Stimulated activated CD8-positive, alpha-beta memory T cell treated with anti-CD3 and anti-CD28 coated beads, Interleukin-7, amount 100 ng/mL, for 24 hours (primary cell): ENCODE data around the gene SAC3D1.

Experiments used
- DNase-seq: peaks from one replicate; pipeline ENCODE4 v3.0.0-alpha.2; 2020; ENCODE audit warnings: low read depth

SAC3D1 gene

GRCh38 chr11:65026810-65027209, 14.2 kb upstream of the SAC3D1 start:
- DNase-seq = no peak

- peak; percentile 76 for DNase-seq
Observed at GRCh38 chr11:65027213-65028067, 13.6 kb upstream of the SAC3D1 start, which contains the start of gene SNX15. TSS of gene SNX15 (plus strand) at chr11:65027439. CDS start at chr11:65027538, 99 bp downstream.

DNA sequence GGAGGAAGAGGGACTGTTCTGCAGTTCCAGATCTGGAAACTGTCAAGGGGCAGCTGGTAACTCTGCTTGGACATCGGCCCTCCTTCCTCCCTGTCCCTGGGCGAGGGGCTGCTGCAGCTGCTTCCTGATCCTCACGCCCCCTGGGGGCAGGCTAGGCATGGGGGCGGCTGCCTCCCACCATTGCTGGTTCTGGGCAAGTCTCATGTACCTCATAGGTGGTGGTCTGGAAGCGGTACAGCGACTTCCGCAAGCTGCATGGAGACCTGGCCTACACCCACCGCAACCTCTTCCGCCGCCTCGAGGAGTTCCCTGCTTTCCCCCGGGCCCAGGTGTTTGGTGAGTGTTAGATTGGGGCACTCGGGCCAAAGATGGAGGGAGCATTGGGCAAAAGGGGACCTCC, 8.8 kb upstream of the SAC3D1 start:
- no peak for DNase-seq

- DNase-seq = no peak
Observed at GRCh38 chr11:65034423-65034822, 6.6 kb upstream of the SAC3D1 start.

GRCh38 chr11:65035579-65035978, 5.4 kb upstream of the SAC3D1 start:
- no peak for DNase-seq

DNA sequence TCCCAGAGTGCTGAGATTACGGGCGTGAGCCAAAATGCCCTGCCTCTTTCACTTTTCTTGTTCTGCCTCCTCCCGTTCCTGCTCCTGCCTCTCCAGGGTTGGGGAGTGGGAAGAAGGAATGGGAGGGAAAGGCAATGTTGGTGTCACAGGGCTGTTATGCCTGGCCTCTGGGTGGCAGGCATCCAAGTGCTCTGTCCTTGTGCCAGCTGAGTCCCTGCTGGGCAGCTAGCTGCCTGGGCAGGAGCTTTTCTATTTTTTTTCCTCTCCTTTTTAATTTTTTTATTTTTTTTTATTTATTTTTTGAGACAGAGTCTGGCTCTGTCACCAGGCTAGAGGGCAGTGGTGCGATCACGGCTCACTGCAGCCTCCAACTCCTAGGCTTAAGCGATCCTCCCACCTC, 4.1 kb upstream of the SAC3D1 start:
- no peak for DNase-seq

DNA sequence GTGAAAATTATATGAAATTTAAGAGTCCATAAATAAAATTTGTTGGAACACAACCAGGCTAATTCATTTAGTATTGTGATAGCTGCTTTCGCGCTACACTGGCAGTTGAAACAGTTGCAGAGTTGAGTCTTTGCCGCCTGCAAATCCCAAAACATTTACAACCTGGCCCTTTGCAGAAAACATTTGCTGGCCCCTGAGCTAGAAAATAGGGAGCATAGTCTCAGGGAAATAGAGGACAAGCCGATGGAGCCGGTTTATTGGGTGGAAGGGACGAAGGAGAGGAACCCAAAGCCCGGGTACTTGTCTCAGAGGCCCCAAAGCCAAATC, 527 bp upstream of the SAC3D1 start:
- no peak for DNase-seq

DNA sequence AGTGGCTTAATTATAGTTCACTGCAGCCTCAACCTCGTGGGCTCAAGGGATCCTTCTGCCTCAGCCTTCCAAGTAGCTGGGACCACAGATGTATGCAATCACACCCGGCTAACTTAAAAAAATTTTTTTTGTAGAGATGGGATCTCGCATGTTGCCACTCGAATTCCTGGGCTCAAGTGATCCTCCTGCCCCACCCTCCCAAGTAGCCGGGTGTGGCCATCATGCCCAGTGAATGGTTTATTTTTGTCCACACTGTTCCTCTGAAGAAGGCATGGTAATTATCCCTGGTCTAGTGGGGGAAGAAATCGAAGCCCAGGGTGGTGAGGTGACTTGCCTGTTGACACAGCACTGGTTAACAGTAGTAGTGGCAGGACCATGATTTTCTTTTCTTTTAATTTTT, 1.9 kb downstream of the SAC3D1 start:
- no peak for DNase-seq

GRCh38 chr11:65043881-65044501, 3.0 kb downstream of the SAC3D1 start:
- no peak for DNase-seq

- no peak for DNase-seq
Observed at GRCh38 chr11:65045061-65045460, 4.1 kb downstream of the SAC3D1 start.

- DNase-seq = no peak
Observed at GRCh38 chr11:65045728-65046127, 4.7 kb downstream of the SAC3D1 start.

DNA sequence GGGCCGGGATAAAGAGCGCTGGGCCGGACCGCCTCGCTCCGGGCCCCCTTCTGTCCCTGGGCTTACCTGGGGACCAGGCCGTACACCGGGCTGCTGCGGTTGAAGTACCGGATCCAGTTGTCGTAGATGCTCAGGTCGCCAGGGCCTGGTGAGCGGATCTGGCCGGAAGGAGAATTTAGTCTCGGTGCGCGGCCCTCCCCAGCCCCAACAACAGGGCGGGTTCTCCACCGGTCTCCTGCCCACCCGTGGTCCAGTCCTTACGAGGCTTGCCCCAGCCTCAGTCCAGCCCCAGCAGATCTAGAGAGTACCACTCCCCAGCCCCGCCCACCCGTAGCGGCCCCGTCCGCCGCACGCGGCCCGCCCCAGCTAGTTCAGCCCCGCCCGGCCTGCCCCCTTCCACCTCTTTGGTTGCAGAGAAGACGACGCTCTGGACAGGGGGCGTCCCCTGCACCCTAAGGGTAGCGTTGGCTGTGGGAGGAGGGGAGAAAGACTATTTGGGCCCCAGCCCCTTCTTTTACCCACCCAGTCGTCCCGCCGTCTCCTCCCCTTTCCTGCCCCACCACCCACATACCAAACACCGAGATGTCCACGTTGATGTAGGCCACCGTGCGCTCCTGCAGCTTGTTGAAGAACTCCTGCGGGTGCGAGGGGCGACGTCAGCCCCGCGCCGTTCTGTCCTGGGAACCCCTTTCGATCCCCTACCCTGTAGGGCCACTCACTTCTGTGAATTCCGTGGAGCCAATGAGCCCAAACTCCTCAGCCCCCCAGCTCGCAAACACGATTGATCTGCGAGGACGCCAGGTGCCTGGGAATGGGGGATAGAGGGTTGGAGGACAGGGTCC, 6.8 kb downstream of the SAC3D1 start:
- DNase-seq = no peak

DNA sequence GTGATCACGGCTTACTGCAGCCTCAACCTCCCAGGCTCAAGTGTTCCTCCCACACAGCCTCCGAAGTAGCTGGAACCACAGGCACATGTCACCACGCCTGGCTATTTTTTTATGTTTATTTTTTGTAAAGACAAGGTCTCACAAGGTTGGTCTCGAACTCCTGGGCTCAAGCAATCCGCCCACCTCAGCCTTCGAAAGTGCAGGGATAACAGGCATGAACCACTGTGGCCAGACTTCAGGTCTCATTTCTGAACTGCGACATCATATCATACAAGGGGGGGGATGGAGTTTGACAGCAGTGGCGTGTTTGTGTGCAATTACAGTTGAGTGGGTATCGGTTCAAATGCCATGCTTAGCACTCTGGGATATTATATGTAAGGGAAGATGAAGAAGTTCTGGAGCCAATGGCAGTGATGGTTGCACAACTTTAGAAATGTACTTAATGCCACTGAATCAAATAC, 10.4 kb downstream of the SAC3D1 start:
- no peak for DNase-seq

GRCh38 chr11:65053827-65054508, 13.0 kb downstream of the SAC3D1 start:
- DNase-seq = no peak

GRCh38 chr11:65055538-65055937, 14.5 kb downstream of the SAC3D1 start:
- no peak for DNase-seq

GRCh38 chr11:65056999-65057398, 16.0 kb downstream of the SAC3D1 start:
- no peak for DNase-seq

- DNase-seq = no peak
Observed at GRCh38 chr11:65057526-65057925, 16.5 kb downstream of the SAC3D1 start.

DNA sequence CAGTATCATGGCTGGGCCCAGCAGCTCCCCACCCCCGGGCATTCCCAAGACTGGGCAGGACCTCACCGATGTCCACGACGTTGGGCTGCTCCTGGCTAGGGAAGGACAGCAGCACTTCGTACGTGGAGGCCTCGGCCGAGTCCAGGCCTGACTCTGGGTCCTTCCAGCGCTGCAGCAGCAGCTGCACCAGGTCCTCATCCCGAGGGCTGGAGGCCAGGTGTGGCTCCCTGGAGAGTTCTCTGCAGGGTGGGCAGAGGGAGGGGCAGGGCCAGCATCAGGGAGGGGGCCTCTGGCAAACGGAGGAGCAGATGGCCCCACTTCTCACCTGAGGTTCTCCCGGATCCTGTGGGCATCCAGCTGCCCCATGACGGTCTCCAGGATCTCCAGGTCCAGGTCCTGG, 17.0 kb downstream of the SAC3D1 start:
- no peak for DNase-seq

DNA sequence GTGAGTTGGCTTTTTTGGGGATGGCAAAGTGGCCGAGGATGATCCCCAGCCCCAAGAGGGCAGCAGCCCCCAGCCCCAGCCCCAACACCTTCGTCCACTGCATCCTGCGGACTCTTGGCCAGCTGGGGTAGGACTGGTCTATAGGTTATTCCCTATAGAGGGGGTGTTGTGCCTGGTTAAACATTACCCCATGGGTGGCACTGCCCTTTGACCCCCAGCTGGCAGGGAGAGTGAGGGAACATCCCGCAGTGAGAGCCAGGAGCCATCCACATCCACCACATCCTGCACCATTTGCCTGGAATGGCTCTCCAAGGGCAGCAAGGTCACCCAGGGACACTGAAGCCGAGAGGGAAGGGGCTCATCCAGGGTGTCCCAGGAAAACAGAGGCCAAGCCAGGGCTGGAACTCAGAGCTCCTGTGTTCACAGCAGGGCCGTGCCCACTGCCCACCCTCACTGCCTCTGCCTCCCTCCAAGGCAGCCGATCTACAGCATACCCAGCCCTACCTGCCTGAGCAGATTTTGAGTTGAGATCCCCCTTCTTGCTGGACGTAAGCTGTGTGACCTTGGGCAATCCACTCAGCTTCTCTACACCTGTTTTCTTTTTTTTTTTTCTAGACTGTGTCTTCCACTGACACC, 17.5 kb downstream of the SAC3D1 start, which contains the start of gene NAALADL1:
Gene NAALADL1 (minus strand): TSS at position 135 of the 636 bp plus-strand sequence. CDS start 32 bp downstream, at position 103.
- no peak for DNase-seq

DNA sequence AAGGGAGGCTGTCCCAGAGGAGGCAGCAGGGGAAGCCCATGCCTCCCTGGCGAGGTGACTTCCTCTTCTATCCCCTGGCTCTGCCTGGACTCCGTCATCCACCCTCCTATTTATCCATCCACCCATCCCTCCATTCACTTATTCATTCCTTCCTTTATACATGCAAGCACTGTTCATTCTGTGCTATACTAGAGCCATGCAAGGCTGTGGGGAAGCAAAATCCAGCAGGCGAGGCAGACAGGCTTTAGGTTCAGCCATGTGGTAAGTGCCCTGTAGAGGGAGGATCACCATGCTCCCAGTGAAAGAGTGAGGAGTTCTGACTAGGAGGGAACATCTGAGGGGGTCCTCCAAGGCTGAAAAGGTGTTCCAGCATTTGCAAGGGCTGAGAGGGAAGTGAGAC, 18.5 kb downstream of the SAC3D1 start:
- DNase-seq = no peak
